GM18499 (cell line): ENCODE data around the gene TMEM25.
"Not testable (repeated sequence)": the region's sequence is repeated elsewhere in the genome, so short reads cannot be mapped to it uniquely, and the experiment has no call there.

Experiments used
- ATAC-seq: cut with Tn5 transposase; IDR thresholded peaks from one replicate; pipeline ENCODE4 v1.9.1; 2021; ENCODE audit warnings: moderate number of reproducible peaks; ENCODE audit not compliant: insufficient read depth, unreplicated experiment

TMEM25 gene

DNA sequence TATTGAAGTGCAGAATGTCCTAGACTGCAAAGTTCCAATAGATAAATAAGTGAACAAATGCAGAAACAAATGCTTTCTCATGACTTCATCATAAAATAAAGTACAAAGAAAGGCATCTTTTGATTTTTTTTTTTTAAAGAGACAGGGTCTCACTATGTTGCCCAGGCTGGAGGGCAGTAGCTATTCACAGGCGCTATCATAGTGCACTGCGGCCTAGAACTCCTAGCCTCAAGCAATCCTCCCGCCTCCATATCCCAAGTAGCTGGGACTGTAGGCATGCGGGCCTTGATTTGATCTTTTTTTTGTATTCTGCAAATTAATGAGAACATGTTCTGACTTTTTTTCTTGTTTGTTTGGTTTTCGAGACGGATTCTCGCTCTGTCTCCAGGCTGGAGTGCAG, 43.6 kb downstream of the TMEM25 start:
- no peak for ATAC-seq

DNA sequence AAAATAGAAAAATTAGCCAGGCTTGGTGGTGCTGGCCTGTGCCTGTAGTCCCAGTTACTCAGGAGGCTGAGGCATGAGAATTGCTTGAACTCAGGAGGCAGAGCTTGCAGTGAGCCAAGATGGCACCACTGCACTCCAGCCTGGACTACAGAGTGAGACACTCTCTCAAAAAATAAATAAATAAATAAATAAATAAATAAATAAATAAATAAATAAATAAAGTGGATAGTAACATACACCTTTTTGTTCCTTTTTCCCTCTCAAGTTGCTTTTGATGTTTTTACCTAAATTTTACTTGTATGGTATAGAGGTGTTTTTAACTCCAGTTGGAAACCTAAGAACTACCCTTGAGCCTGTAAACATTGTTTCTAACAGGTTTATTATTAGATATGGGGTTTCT, 47.0 kb downstream of the TMEM25 start:
- ATAC-seq, result not testable (repeated sequence)

DNA sequence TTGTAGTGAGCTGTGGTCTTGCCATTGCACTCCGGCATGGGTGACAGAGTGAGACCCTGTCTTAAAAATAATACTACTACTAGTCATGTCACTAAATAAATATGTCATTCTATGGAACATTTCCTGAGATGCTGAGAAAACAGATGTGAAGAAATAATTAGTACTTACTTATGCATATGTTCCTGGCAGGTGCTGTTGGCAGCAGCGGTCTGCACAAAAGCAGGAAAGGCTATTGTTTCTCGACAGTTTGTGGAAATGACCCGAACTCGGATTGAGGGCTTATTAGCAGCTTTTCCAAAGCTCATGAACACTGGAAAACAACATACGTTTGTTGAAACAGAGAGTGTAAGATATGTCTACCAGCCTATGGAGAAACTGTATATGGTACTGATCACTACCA, 50.1 kb downstream of the TMEM25 start:
- no peak for ATAC-seq
